ENCODE measurements around the gene ANOS1. TPM values are rescaled to one million over a fixed set of nuclear protein-coding genes. Genes with fewer than 3 reads are reported as not detected.

The ANOS1 gene
- total and polyA plus RNA-seq, 12 donors, result 0.81 to 7.8 (median 4.7) TPM

DNA sequence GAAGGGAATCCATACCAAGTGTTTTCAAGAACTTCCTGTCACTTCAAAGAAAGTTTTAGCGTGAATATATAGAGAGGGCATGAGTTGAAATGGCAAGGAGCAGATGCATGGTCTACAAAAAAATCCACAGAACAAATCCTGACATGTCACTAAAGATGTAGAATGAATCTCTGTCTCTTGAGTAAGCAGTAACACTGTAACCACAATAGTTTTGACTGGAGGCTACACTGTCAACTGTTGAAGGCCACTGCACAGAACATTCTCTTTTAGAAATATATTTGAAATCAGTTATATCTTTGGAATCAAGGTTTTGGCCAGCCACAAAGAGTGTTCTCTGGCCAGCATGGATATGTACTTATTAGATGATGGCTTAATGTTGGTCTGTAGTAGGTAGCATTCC is 183.5 kb downstream of the ANOS1 start:
- Histone ChIP-seq H3K27ac (no peak overlapping the region), H3K9me3 (no peaks in the 10 kb centered on the region), H3K36me3 (no peaks in the 10 kb centered on the region), H3K4me1 (no peaks in the 10 kb centered on the region), H3K27me3 (no peaks in the 10 kb centered on the region), H3K4me3 (no peak overlapping the region)
- TF ChIP-seq, protein P1, sequence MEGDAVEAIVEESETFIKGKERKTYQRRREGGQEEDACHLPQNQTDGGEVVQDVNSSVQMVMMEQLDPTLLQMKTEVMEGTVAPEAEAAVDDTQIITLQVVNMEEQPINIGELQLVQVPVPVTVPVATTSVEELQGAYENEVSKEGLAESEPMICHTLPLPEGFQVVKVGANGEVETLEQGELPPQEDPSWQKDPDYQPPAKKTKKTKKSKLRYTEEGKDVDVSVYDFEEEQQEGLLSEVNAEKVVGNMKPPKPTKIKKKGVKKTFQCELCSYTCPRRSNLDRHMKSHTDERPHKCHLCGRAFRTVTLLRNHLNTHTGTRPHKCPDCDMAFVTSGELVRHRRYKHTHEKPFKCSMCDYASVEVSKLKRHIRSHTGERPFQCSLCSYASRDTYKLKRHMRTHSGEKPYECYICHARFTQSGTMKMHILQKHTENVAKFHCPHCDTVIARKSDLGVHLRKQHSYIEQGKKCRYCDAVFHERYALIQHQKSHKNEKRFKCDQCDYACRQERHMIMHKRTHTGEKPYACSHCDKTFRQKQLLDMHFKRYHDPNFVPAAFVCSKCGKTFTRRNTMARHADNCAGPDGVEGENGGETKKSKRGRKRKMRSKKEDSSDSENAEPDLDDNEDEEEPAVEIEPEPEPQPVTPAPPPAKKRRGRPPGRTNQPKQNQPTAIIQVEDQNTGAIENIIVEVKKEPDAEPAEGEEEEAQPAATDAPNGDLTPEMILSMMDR (IDR thresholded peaks at IDR 0.05), result no peak
- intact Hi-C loops (cut with DNase I), result no loop called here
- no peak for ATAC-seq
- WGBS, 2 donors, result 89 to 95% methylated on average over 1 of the region's 1 CpG
- DNase-seq, result no peak

DNA sequence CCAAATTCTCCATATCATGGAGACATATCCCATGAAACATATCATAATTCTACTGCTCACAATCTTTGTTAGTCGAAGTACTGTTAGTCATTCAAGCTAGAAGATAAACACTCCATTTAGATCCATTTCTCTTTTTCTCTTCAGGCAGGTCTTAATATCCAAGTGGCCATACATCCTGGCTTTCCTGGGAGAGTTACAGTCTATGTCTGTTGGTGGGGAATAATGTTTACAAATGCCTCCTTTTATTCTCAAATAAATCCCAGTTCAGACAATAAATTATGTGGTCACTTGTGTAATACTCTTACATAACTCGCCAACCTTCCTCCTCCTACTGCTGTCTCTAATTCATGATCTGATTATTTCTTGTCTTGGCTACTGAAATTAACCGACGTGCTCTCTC is 185.2 kb downstream of the ANOS1 start:
- ATAC-seq (no peak), DNase-seq (no peak)
- intact Hi-C loops (cut with DNase I), result no loop called here
- WGBS, 2 donors, result 90 to 95% methylated on average over 4 of the region's 4 CpGs
- H3K4me1 ChIP-seq, result no peaks in the 10 kb centered on the region
- H3K27me3 ChIP-seq, result no peaks in the 10 kb centered on the region
- H3K4me3 ChIP-seq, result no peak overlapping the region
- TF ChIP-seq, protein P1 (IDR thresholded peaks at IDR 0.05), result no peak
- no peaks in the 10 kb centered on the region for H3K9me3 ChIP-seq
- H3K27ac ChIP-seq, result no peak overlapping the region
- H3K36me3 ChIP-seq, result no peaks in the 10 kb centered on the region

DNA sequence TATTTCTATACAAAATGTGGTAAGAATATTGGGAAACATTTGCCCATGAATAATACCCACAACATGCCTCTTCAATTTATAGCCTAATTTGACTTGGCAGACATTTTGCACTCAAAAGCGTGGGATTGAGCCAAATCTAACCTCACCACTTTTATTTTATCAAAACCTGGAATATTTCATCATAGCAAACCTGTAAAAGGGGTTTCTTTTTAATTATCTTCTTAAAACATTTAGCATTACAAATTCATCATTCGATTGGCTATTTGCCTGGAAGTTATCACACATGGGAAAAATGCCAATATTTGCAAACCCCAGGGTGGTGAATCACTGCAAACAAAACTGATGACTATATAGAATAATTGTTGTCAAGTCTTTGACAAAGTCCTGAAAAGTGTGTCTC is 211.1 kb downstream of the ANOS1 start:
- H3K27me3 ChIP-seq, result no peaks in the 10 kb centered on the region
- ATAC-seq (no peak), DNase-seq (no peak)
- no peaks in the 10 kb centered on the region for H3K36me3 ChIP-seq
- WGBS, 2 donors, result 69 to 91% methylated on average over 2 of the region's 2 CpGs
- TF ChIP-seq, protein P1 (IDR thresholded peaks at IDR 0.05), result no peak
- intact Hi-C loops (cut with DNase I), result no loop called here
- H3K4me1 ChIP-seq, result no peaks in the 10 kb centered on the region
- H3K9me3 ChIP-seq, result peaks cover 0 to 5% (median 0%) of the 10 kb centered on the region in 11 donors
- H3K27ac ChIP-seq, result no peak overlapping the region
- H3K4me3 ChIP-seq, result no peak overlapping the region

DNA sequence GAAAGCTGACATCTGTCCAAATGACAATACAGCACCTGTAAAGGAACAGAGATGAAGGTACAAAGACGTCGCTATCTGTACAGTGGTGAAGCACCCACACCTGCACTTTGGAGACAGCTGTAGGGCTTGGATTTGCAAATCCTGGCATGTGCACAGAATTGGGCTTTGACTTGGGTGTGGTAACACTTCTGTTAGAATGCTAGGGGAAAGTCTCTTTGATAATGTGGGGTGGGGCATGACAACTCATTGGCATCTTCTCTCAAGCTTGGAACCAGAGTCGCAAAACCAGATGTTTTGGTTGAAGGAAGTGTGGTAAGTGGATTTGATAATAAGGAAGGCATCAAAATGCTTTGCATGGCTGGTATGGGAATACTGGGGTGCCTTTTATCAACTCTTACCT is 211.8 kb downstream of the ANOS1 start:
- intact Hi-C loops (cut with DNase I), result no loop called here
- H3K36me3 ChIP-seq, result no peaks in the 10 kb centered on the region
- DNase-seq, result no peak
- H3K4me1 ChIP-seq, result no peaks in the 10 kb centered on the region
- H3K27me3 ChIP-seq, result no peaks in the 10 kb centered on the region
- H3K9me3 ChIP-seq, result peaks cover 0 to 5% (median 0%) of the 10 kb centered on the region in 11 donors
- no peak overlapping the region for H3K27ac ChIP-seq
- TF ChIP-seq, protein P1 (IDR thresholded peaks at IDR 0.05), result no peak
- 56 to 63% methylated on average over 3 of the region's 3 CpGs for WGBS, 2 donors
- no peak for ATAC-seq
- H3K4me3 ChIP-seq, result no peak overlapping the region
